Skeletal muscle satellite cell (primary cell): ENCODE results near the gene HSDL1.

Experiments used
- H3K27me3 ChIP-seq: 2 replicates; pipeline ENCODE4 v1.7.0; 2013; ENCODE audit warnings: low read length; ENCODE audit not compliant: control insufficient read depth, insufficient read depth
- H3K36me3 ChIP-seq: 2 replicates; pipeline ENCODE4 v1.7.0; 2013; ENCODE audit warnings: mild to moderate bottlenecking, control low read depth, low read length; ENCODE audit not compliant: insufficient read depth
- H3K4me1 ChIP-seq: 2 replicates; pipeline ENCODE4 v1.7.0; 2013; ENCODE audit warnings: low read length; ENCODE audit not compliant: control insufficient read depth, insufficient read depth
- H3K4me2 ChIP-seq: 2 replicates; pipeline ENCODE4 v1.7.0; 2013; ENCODE audit warnings: mild to moderate bottlenecking, low read length
- H3K4me3 ChIP-seq: 2 replicates; pipeline ENCODE4 v1.7.0; 2013; ENCODE audit warnings: low read length
- H3K9ac ChIP-seq: 2 replicates; pipeline ENCODE4 v1.7.0; 2013; ENCODE audit warnings: mild to moderate bottlenecking, low read depth, low read length, moderate library complexity
- H3K9me3 ChIP-seq: replicated peaks from 2 replicates; pipeline ENCODE4 v1.7.0; 2013; ENCODE audit warnings: mild to moderate bottlenecking, control low read depth, low read length

Gene HSDL1

GRCh38 chr16:84093879-84094270 is 51.1 kb downstream of the HSDL1 start:
- Histone ChIP-seq H3K4me2 (no peak overlapping the region), H3K9ac (no peak overlapping the region), H3K4me3 (no peak overlapping the region), H3K27me3 (no peaks in the 10 kb centered on the region), H3K4me1 (no peaks in the 10 kb centered on the region), H3K9me3 (no peaks in the 10 kb centered on the region), H3K36me3 (peaks cover 66% of the 10 kb centered on the region)

- Histone ChIP-seq H3K36me3 (peaks cover 68% of the 10 kb centered on the region), H3K4me1 (no peaks in the 10 kb centered on the region), H3K4me3 (no peak overlapping the region), H3K9me3 (no peaks in the 10 kb centered on the region), H3K27me3 (no peaks in the 10 kb centered on the region), H3K4me2 (no peak overlapping the region), H3K9ac (no peak overlapping the region)
Measured at GRCh38 chr16:84093120-84093878, 51.7 kb downstream of the HSDL1 start.

GRCh38 chr16:84091460-84091859 is 53.5 kb downstream of the HSDL1 start:
- Histone ChIP-seq H3K9me3 (no peaks in the 10 kb centered on the region), H3K27me3 (no peaks in the 10 kb centered on the region), H3K4me3 (no peak overlapping the region), H3K36me3 (peaks cover 76% of the 10 kb centered on the region), H3K4me1 (no peaks in the 10 kb centered on the region), H3K4me2 (no peak overlapping the region), H3K9ac (no peak overlapping the region)

GRCh38 chr16:84090211-84090610 is 54.8 kb downstream of the HSDL1 start:
- Histone ChIP-seq H3K36me3 (peaks cover 73% of the 10 kb centered on the region), H3K4me3 (no peak overlapping the region), H3K4me2 (no peak overlapping the region), H3K9me3 (no peaks in the 10 kb centered on the region), H3K4me1 (no peaks in the 10 kb centered on the region), H3K9ac (no peak overlapping the region), H3K27me3 (no peaks in the 10 kb centered on the region)

- peaks cover 74% of the 10 kb centered on the region for H3K36me3 ChIP-seq
- H3K9me3 ChIP-seq = no peaks in the 10 kb centered on the region
- no peak overlapping the region for H3K4me2 ChIP-seq
- H3K9ac ChIP-seq = no peak overlapping the region
- no peaks in the 10 kb centered on the region for H3K27me3 ChIP-seq
- H3K4me3 ChIP-seq = no peak overlapping the region
- no peaks in the 10 kb centered on the region for H3K4me1 ChIP-seq
Measured at GRCh38 chr16:84088695-84089395, 56.1 kb downstream of the HSDL1 start.

- no peaks in the 10 kb centered on the region for H3K27me3 ChIP-seq
- H3K4me1 ChIP-seq = no peaks in the 10 kb centered on the region
- H3K4me3 ChIP-seq = no peak overlapping the region
- no peak overlapping the region for H3K9ac ChIP-seq
- peaks cover 69% of the 10 kb centered on the region for H3K36me3 ChIP-seq
- no peak overlapping the region for H3K4me2 ChIP-seq
- H3K9me3 ChIP-seq = no peaks in the 10 kb centered on the region
Measured at GRCh38 chr16:84087466-84088151, 57.4 kb downstream of the HSDL1 start.

GRCh38 chr16:84087001-84087400 is 58.0 kb downstream of the HSDL1 start:
- H3K4me2 ChIP-seq = no peak overlapping the region
- H3K9me3 ChIP-seq = no peaks in the 10 kb centered on the region
- H3K36me3 ChIP-seq = peaks cover 74% of the 10 kb centered on the region
- H3K27me3 ChIP-seq = no peaks in the 10 kb centered on the region
- H3K4me3 ChIP-seq = no peak overlapping the region
- no peak overlapping the region for H3K9ac ChIP-seq
- no peaks in the 10 kb centered on the region for H3K4me1 ChIP-seq

- no peaks in the 10 kb centered on the region for H3K4me1 ChIP-seq
- H3K36me3 ChIP-seq = peaks cover 77% of the 10 kb centered on the region
- no peaks in the 10 kb centered on the region for H3K9me3 ChIP-seq
- no peak overlapping the region for H3K4me2 ChIP-seq
- H3K27me3 ChIP-seq = no peaks in the 10 kb centered on the region
- H3K4me3 ChIP-seq = no peak overlapping the region
- H3K9ac ChIP-seq = no peak overlapping the region
Measured at GRCh38 chr16:84086341-84086740, 58.6 kb downstream of the HSDL1 start.

- H3K4me2 ChIP-seq = no peak overlapping the region
- no peaks in the 10 kb centered on the region for H3K27me3 ChIP-seq
- peaks cover 79% of the 10 kb centered on the region for H3K36me3 ChIP-seq
- H3K4me3 ChIP-seq = no peak overlapping the region
- no peaks in the 10 kb centered on the region for H3K4me1 ChIP-seq
- H3K9me3 ChIP-seq = no peaks in the 10 kb centered on the region
- no peak overlapping the region for H3K9ac ChIP-seq
Measured at GRCh38 chr16:84085773-84086172, 59.2 kb downstream of the HSDL1 start.

- Histone ChIP-seq H3K27me3 (no peaks in the 10 kb centered on the region), H3K36me3 (peaks cover 80% of the 10 kb centered on the region), H3K4me2 (no peak overlapping the region), H3K4me1 (no peaks in the 10 kb centered on the region), H3K9ac (no peak overlapping the region), H3K9me3 (no peaks in the 10 kb centered on the region), H3K4me3 (no peak overlapping the region)
Measured at GRCh38 chr16:84085271-84085667, 59.7 kb downstream of the HSDL1 start.

- Histone ChIP-seq H3K4me2 (no peak overlapping the region), H3K4me1 (no peaks in the 10 kb centered on the region), H3K27me3 (no peaks in the 10 kb centered on the region), H3K4me3 (no peak overlapping the region), H3K36me3 (peaks cover 77% of the 10 kb centered on the region), H3K9ac (no peak overlapping the region), H3K9me3 (no peaks in the 10 kb centered on the region)
Measured at GRCh38 chr16:84084570-84085270, 60.3 kb downstream of the HSDL1 start.
